H9 (cell line): ENCODE results near the gene STK32C. TPM values are rescaled to one million over a fixed set of nuclear protein-coding genes. Genes with fewer than 3 reads are reported as not detected.
A peak's percentile ranks its signal among the peaks of the same experiment; 100 is the strongest.

Source experiments
- DNase-seq: peaks from one replicate; pipeline ENCODE4 v3.0.0-alpha.2; 2017
- H2AFZ ChIP-seq: one replicate; pipeline ENCODE4 v1.6.1; 2013; ENCODE audit warnings: mild to moderate bottlenecking, low read length, control low read depth, moderate library complexity
- H2AK5ac ChIP-seq: 2 replicates; pipeline ENCODE4 v1.6.1; 2013; ENCODE audit warnings: low read length, control low read depth, mixed read lengths; ENCODE audit not compliant: insufficient read length
- H2BK120ac ChIP-seq: one replicate; pipeline ENCODE4 v1.6.1; 2013; ENCODE audit warnings: low read depth, mild to moderate bottlenecking, low read length, control low read depth, inconsistent platforms; ENCODE audit not compliant: poor library complexity, severe bottlenecking
- H2BK12ac ChIP-seq: 2 replicates; pipeline ENCODE4 v1.6.1; 2013; ENCODE audit warnings: low read length, control low read depth, mixed read lengths, low read depth; ENCODE audit not compliant: insufficient read length
- H2BK15ac ChIP-seq: 2 replicates; pipeline ENCODE4 v1.6.1; 2013; ENCODE audit warnings: low read depth, low read length, control low read depth
- H2BK20ac ChIP-seq: one replicate; pipeline ENCODE4 v1.6.1; 2013; ENCODE audit warnings: low read depth, mild to moderate bottlenecking, low read length, control low read depth, inconsistent platforms; ENCODE audit not compliant: poor library complexity, severe bottlenecking
- H2BK5ac ChIP-seq: 2 replicates; pipeline ENCODE4 v1.6.1; 2013; ENCODE audit warnings: low read length, control low read depth, mixed read lengths; ENCODE audit not compliant: insufficient read length
- H3K14ac ChIP-seq: 2 replicates; pipeline ENCODE4 v1.6.1; 2013; ENCODE audit warnings: low read length, control low read depth; ENCODE audit not compliant: insufficient read depth
- H3K18ac ChIP-seq: 2 replicates; pipeline ENCODE4 v1.6.1; 2013; ENCODE audit warnings: low read depth, mild to moderate bottlenecking, mixed read lengths, low read length, control low read depth; ENCODE audit not compliant: insufficient read length
- H3K23ac ChIP-seq: 2 replicates; pipeline ENCODE4 v1.6.1; 2013; ENCODE audit warnings: low read length, control low read depth, mixed read lengths, low read depth; ENCODE audit not compliant: insufficient read length
- H3K23me2 ChIP-seq: 2 replicates; pipeline ENCODE4 v1.6.1; 2013; ENCODE audit warnings: low read depth, mild to moderate bottlenecking, mixed read lengths, low read length, control low read depth; ENCODE audit not compliant: insufficient read length, poor library complexity, severe bottlenecking
- H3K27ac ChIP-seq: 2 replicates; pipeline ENCODE4 v1.5.1; 2013; ENCODE audit warnings: low read length, control low read depth, mixed read lengths, low read depth; ENCODE audit not compliant: insufficient read length
- H3K27me3 ChIP-seq: 2 replicates; pipeline ENCODE4 v1.6.1; 2013; ENCODE audit warnings: low read length, control low read depth, inconsistent platforms; ENCODE audit not compliant: insufficient read depth
- H3K4ac ChIP-seq: 2 replicates; pipeline ENCODE4 v1.6.1; 2013; ENCODE audit warnings: low read depth, mild to moderate bottlenecking, control low read depth, inconsistent platforms, low read length, moderate library complexity
- H3K4me1 ChIP-seq: 2 replicates; pipeline ENCODE4 v1.6.1; 2013; ENCODE audit warnings: low read length, control low read depth, inconsistent platforms; ENCODE audit not compliant: insufficient read depth
- H3K4me2 ChIP-seq: 2 replicates; pipeline ENCODE4 v1.6.1; 2013; ENCODE audit warnings: low read length, control low read depth, mixed read lengths; ENCODE audit not compliant: insufficient read length, insufficient read depth
- H3K56ac ChIP-seq: 2 replicates; pipeline ENCODE4 v1.6.1; 2013; ENCODE audit warnings: low read depth, mild to moderate bottlenecking, mixed read lengths, low read length, control low read depth; ENCODE audit not compliant: insufficient read length
- H3K79me1 ChIP-seq: 2 replicates; pipeline ENCODE4 v1.6.1; 2013; ENCODE audit warnings: low read depth, mild to moderate bottlenecking, moderate library complexity, low read length, control low read depth, inconsistent platforms; ENCODE audit not compliant: insufficient read depth, poor library complexity, severe bottlenecking
- H3K79me2 ChIP-seq: 2 replicates; pipeline ENCODE4 v1.6.1; 2013; ENCODE audit warnings: low read length, control low read depth, inconsistent platforms; ENCODE audit not compliant: insufficient read depth
- H3K9ac ChIP-seq: 2 replicates; pipeline ENCODE4 v1.6.1; 2013; ENCODE audit warnings: low read length, control low read depth, mixed read lengths; ENCODE audit not compliant: insufficient read length; ENCODE audit errors: extremely low read depth
- H3K9me3 ChIP-seq: one replicate; pipeline ENCODE4 v1.6.1; 2013; ENCODE audit warnings: low read depth, low read length, inconsistent platforms; ENCODE audit not compliant: control insufficient read depth
- H3T11ph ChIP-seq: one replicate; pipeline ENCODE4 v1.6.1; 2013; ENCODE audit warnings: mild to moderate bottlenecking, low read length, control low read depth, inconsistent platforms
- H4K20me1 ChIP-seq: one replicate; pipeline ENCODE4 v1.6.1; 2013; ENCODE audit not compliant: control insufficient read depth, insufficient read length, insufficient read depth
- H4K5ac ChIP-seq: 2 replicates; pipeline ENCODE4 v1.6.1; 2013; ENCODE audit warnings: low read depth, mild to moderate bottlenecking, mixed read lengths, low read length, control low read depth; ENCODE audit not compliant: insufficient read length
- H4K8ac ChIP-seq: replicated peaks from 2 replicates; pipeline ENCODE4 v1.6.1; 2013; ENCODE audit warnings: low read length, control low read depth, mixed read lengths, low read depth; ENCODE audit not compliant: insufficient read length
- H4K91ac ChIP-seq: 2 replicates; pipeline ENCODE4 v1.6.1; 2013; ENCODE audit warnings: low read depth, mild to moderate bottlenecking, moderate library complexity, mixed read lengths, low read length, control low read depth; ENCODE audit not compliant: insufficient read length
- H3K27ac Mint-ChIP-seq, 3 experiments: 2 replicates in 2 of 3; 3 replicates in 1 of 3; pipeline ENCODE4 v1.8.0; 2020 to 2021; ENCODE audit warnings: mixed read lengths in 3 of 3, mild to moderate bottlenecking in 1 of 3, moderate library complexity in 1 of 3
- H3K27me3 Mint-ChIP-seq: 2 replicates; pipeline ENCODE4 v1.8.0; 2021; ENCODE audit warnings: low read depth, mild to moderate bottlenecking, moderate library complexity, mixed read lengths
- H3K36me3 Mint-ChIP-seq, 3 experiments: 2 replicates in 2 of 3; 3 replicates in 1 of 3; pipeline ENCODE4 v1.8.0; 2020 to 2021; ENCODE audit warnings: low read depth in 3 of 3, mixed read lengths in 3 of 3; ENCODE audit not compliant: insufficient read depth in 1 of 3
- H3K4me1 Mint-ChIP-seq, 2 experiments: 2 replicates each; pipeline ENCODE4 v1.8.0; 2020; ENCODE audit warnings: mixed read lengths in 2 of 2
- H3K4me3 Mint-ChIP-seq, 2 experiments: 2 replicates in 1 of 2; 3 replicates in 1 of 2; pipeline ENCODE4 v1.8.0; 2020 to 2021; ENCODE audit warnings: mild to moderate bottlenecking in 2 of 2, mixed read lengths in 2 of 2, moderate library complexity in 1 of 2
- H3K9me3 Mint-ChIP-seq, 2 experiments: 2 replicates in 1 of 2; 3 replicates in 1 of 2; pipeline ENCODE4 v1.8.0; 2020; ENCODE audit warnings: mild to moderate bottlenecking in 2 of 2, mixed read lengths in 2 of 2, moderate library complexity in 1 of 2
- CTCF ChIP-seq: fragments of 200-600 bp; sonication (generic); conservative IDR thresholded peaks from 3 replicates; pipeline ENCODE4 v1.8.0; 2021; ENCODE audit warnings: antibody characterized with exemption, mild to moderate bottlenecking
- WGBS: extraction: QIAGEN DNeasy Blood & Tissue Kit; methylation state at CpG from one replicate; pipeline ENCODE4 v1.1.7; 2013; ENCODE audit warnings: missing lambda C conversion rate, low lambda C conversion rate, mixed read lengths; ENCODE audit not compliant: insufficient read length; ENCODE audit errors: extremely low coverage; 5-methylcytosine and 5-hydroxymethylcytosine counted together
- total RNA-seq: library from RNA; stranded (reverse); gene quantifications from 2 replicates; pipeline ENCODE4 v1.2.1, GENCODE V29; 2021

The STK32C gene
- total RNA-seq, 1 experiment from 2014 or later, result 11.3 TPM

- no peak overlapping the region for H2BK15ac ChIP-seq
- no peak overlapping the region for H3K27ac Mint-ChIP-seq
- H3K4me1 Mint-ChIP-seq, result peaks cover 2 to 6% of the 10 kb centered on the region in 2 experiments; a peak in 2 of 4 replicates
- no peak overlapping the region for H2AFZ ChIP-seq
- H3K23ac ChIP-seq, result no peak overlapping the region
- H3K4ac ChIP-seq, result no peak overlapping the region
- H3K79me2 ChIP-seq, result no peaks in the 10 kb centered on the region
- no peak overlapping the region for H3T11ph ChIP-seq
- no CpG with 5 or more reads among the region's 20 CpGs for WGBS
- H3K27me3 ChIP-seq, result no peaks in the 10 kb centered on the region
- no peak overlapping the region for H3K4me2 ChIP-seq
- H3K56ac ChIP-seq, result no peak overlapping the region
- H3K9ac ChIP-seq, result no peak overlapping the region
- H3K23me2 ChIP-seq, result no peaks in the 10 kb centered on the region
- no peak overlapping the region for H2BK20ac ChIP-seq
- H2BK120ac ChIP-seq, result no peak overlapping the region
- H3K9me3 Mint-ChIP-seq, result peaks cover 3 to 7% of the 10 kb centered on the region in 2 experiments; a peak in 4 of 5 replicates
- no peak overlapping the region for H2BK5ac ChIP-seq
- H4K8ac ChIP-seq, result no peak overlapping the region
- H3K27me3 Mint-ChIP-seq, result peaks cover 5% of the 10 kb centered on the region
- no peak overlapping the region for H2AK5ac ChIP-seq
- no peaks in the 10 kb centered on the region for H3K79me1 ChIP-seq
- no peak overlapping the region; a peak in 1 of 5 replicates for H3K4me3 Mint-ChIP-seq
- H3K14ac ChIP-seq, result no peak overlapping the region; the same call in 1 of the 2 replicates
- H3K27ac ChIP-seq, result no peak overlapping the region
- TF ChIP-seq CTCF, result no peak
- H3K4me1 ChIP-seq, result no peaks in the 10 kb centered on the region
- no peaks in the 10 kb centered on the region for H3K9me3 ChIP-seq
- no peak overlapping the region for H2BK12ac ChIP-seq
- peaks cover 0 to 4% (median 0%) of the 10 kb centered on the region in 3 experiments; a peak in 3 of 7 replicates for H3K36me3 Mint-ChIP-seq
- peak; percentile 10 for DNase-seq
- H4K91ac ChIP-seq, result no peak overlapping the region
- H4K5ac ChIP-seq, result no peak overlapping the region
- H3K18ac ChIP-seq, result no peak overlapping the region
- H4K20me1 ChIP-seq, result no peaks in the 10 kb centered on the region
These were observed 46.0 kb upstream of the STK32C start for GRCh38 chr10:132353456-132354355.
